ENCODE results near the gene HENMT1.
"Not testable (repeated sequence)": the region's sequence is repeated elsewhere in the genome, so short reads cannot be mapped to it uniquely, and the experiment has no call there.

HENMT1 gene

GRCh38 chr1:108667422-108667821 is 6.5 kb upstream of the HENMT1 start:
- H3K36me3 ChIP-seq (ENCODE audit: control insufficient read depth, insufficient read depth, low read length), result not testable (repeated sequence)

DNA sequence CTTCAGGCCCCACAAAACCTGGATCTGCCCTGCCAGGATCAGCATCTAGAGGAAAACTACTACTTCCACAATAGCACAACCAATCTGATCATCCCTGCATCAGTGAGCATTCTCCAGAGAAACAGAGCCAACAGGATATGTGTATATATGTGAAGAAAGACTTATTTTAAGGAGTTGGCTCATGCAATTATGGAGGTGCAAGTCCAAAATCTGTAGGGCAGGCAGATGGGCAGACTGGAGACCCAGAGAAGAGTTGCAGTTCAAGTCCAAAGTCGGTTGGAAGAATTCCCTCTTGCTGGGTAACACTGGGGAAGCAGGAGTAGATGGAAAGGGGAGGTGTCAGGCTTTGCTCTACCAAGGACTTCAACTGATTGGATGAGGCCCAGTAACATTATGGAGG is 4.9 kb upstream of the HENMT1 start:
- no peak overlapping the region for H3K9ac ChIP-seq (ENCODE audit: low read depth, low read length)
- H3K9me3 ChIP-seq (ENCODE audit: control insufficient read depth, insufficient read depth, low read length), result no peaks in the 10 kb centered on the region
- peaks cover 18% of the 10 kb centered on the region for H3K27me3 ChIP-seq (ENCODE audit: control insufficient read depth, insufficient read depth, low read length)
- no peaks in the 10 kb centered on the region for H3K36me3 ChIP-seq (ENCODE audit: control insufficient read depth, insufficient read depth, low read length)
- no peak overlapping the region for H3K4me3 ChIP-seq (ENCODE audit: low read depth, low read length)
- no peaks in the 10 kb centered on the region for H3K4me1 ChIP-seq (ENCODE audit: control insufficient read depth, insufficient read depth, low read length)

More at GRCh38 chr1:108667422-108667821, 6.5 kb upstream of the HENMT1 start:
- H3K9me3 ChIP-seq (ENCODE audit: control insufficient read depth, insufficient read depth, low read length); H3K9ac ChIP-seq (ENCODE audit: low read depth, low read length); H3K27me3 ChIP-seq (ENCODE audit: control insufficient read depth, insufficient read depth, low read length); H3K4me1 ChIP-seq (ENCODE audit: control insufficient read depth, insufficient read depth, low read length); H3K4me3 ChIP-seq (ENCODE audit: low read depth, low read length): not testable (repeated sequence)

DNA sequence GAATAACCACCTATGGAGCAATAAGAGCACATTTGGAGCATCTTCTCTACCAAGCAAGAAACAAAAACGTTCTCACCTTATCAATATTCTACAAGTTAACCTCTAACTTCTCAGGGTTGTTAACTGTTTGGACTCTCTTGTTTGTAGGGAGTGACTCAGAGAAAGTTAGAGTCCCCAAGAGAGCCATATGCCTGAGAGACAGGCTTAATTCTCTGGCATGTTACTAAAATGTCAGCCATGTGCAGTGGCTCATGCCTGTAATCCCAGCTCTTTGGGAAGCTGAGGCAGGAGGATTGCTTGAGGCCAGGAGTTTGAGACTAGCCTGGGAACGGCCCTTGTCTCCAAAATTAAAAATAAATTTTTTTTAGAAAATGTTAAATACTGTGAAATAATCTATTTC is 4.2 kb upstream of the HENMT1 start:
- H3K9ac ChIP-seq (ENCODE audit: low read depth, low read length), result no peak overlapping the region
- H3K4me3 ChIP-seq (ENCODE audit: low read depth, low read length), result no peak overlapping the region

DNA sequence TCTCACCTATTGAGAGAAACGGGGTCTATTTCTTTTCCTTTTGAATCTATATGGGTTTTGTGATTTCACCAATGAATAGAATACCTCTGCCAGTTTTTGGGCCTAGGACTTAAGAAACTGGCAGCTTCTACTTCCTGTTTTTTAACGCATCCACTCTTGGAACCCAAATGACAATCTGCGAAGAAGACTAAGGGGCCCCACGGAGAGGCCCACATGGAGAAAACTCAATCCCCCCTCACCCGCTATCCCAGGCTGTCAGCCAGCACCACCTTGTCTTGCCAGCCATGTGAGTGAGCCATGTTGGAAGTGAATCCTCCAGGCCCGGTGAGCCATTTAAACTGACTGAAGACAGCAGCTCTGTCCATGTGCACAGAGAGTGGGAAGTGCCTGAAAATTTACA is 3.6 kb upstream of the HENMT1 start:
- Histone ChIP-seq H3K9ac (ENCODE audit: low read depth, low read length) (no peak overlapping the region), H3K4me3 (ENCODE audit: low read depth, low read length) (no peak overlapping the region), H3K36me3 (ENCODE audit: control insufficient read depth, insufficient read depth, low read length) (no peaks in the 10 kb centered on the region), H3K27me3 (ENCODE audit: control insufficient read depth, insufficient read depth, low read length) (peaks cover 22% of the 10 kb centered on the region), H3K4me1 (ENCODE audit: control insufficient read depth, insufficient read depth, low read length) (no peaks in the 10 kb centered on the region), H3K9me3 (ENCODE audit: control insufficient read depth, insufficient read depth, low read length) (no peaks in the 10 kb centered on the region)

More for the DNA sequence above, 4.2 kb upstream of the HENMT1 start:
- Histone ChIP-seq H3K27me3 (ENCODE audit: control insufficient read depth, insufficient read depth, low read length) (peaks cover 20% of the 10 kb centered on the region), H3K9me3 (ENCODE audit: control insufficient read depth, insufficient read depth, low read length) (no peaks in the 10 kb centered on the region), H3K4me1 (ENCODE audit: control insufficient read depth, insufficient read depth, low read length) (no peaks in the 10 kb centered on the region), H3K36me3 (ENCODE audit: control insufficient read depth, insufficient read depth, low read length) (no peaks in the 10 kb centered on the region)

DNA sequence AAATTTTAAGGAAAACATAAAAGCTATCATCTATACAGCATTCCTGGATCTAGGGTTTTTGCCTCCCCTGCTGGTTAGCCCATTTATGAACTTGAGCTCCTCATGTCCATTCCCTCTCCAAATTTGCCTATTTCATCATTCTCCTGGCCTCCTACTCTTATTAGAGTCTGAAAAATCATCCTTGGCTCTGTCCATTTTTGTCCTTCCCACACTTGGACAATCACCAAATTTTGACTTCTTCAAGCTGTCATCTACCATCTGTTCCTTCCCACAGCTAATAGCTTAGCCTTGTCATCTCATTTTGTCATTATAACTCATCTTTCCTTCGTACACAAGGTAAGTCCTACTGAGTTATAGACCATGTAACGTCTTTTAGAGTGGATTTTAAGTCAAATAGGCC is 2.2 kb upstream of the HENMT1 start:
- Histone ChIP-seq H3K4me1 (ENCODE audit: control insufficient read depth, insufficient read depth, low read length) (no peaks in the 10 kb centered on the region), H3K9ac (ENCODE audit: low read depth, low read length) (no peak overlapping the region), H3K36me3 (ENCODE audit: control insufficient read depth, insufficient read depth, low read length) (no peaks in the 10 kb centered on the region), H3K27me3 (ENCODE audit: control insufficient read depth, insufficient read depth, low read length) (peaks cover 22% of the 10 kb centered on the region), H3K9me3 (ENCODE audit: control insufficient read depth, insufficient read depth, low read length) (no peaks in the 10 kb centered on the region), H3K4me3 (ENCODE audit: low read depth, low read length) (no peak overlapping the region)

DNA sequence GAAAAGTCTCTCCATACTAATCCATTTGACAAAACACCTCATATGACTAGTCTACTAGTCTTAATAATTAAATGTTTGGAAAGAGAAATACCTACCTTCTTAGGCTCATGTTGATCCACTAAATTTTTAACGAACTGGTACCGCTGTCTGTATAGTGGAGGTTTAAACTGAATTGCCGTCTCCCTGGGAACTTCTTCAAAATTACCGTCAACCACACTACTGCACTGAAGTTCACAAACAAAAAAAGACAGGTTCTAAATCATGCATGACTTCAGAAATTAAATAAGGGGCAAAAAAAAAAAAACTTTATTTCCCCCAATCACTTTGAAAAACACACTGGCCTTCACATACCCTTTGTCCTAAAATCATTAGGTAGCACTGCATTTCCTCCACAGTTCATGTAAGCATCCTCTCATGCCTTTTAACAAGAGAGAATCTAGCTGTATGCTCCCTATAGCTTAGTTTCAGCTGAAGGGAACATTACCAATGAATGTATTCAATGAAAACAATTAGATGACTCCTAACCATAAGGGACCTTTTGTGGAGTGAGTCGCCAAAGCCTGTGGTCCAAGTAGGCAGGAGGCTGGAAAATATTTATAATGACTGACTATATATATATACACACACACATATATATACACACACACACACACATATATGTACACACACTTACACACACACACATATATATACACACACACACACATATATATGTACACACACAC is 3.4 kb downstream of the HENMT1 start:
- no peak overlapping the region for H3K9ac ChIP-seq (ENCODE audit: low read depth, low read length)
- no peaks in the 10 kb centered on the region for H3K9me3 ChIP-seq (ENCODE audit: control insufficient read depth, insufficient read depth, low read length)
- H3K4me3 ChIP-seq (ENCODE audit: low read depth, low read length), result no peak overlapping the region
- no peaks in the 10 kb centered on the region for H3K36me3 ChIP-seq (ENCODE audit: control insufficient read depth, insufficient read depth, low read length)
- H3K4me1 ChIP-seq (ENCODE audit: control insufficient read depth, insufficient read depth, low read length), result no peaks in the 10 kb centered on the region
- peaks cover 15% of the 10 kb centered on the region for H3K27me3 ChIP-seq (ENCODE audit: control insufficient read depth, insufficient read depth, low read length)

GRCh38 chr1:108653431-108654105 is 7.3 kb downstream of the HENMT1 start:
- Histone ChIP-seq H3K4me3 (ENCODE audit: low read depth, low read length) (no peak overlapping the region), H3K36me3 (ENCODE audit: control insufficient read depth, insufficient read depth, low read length) (no peaks in the 10 kb centered on the region), H3K9me3 (ENCODE audit: control insufficient read depth, insufficient read depth, low read length) (no peaks in the 10 kb centered on the region)

DNA sequence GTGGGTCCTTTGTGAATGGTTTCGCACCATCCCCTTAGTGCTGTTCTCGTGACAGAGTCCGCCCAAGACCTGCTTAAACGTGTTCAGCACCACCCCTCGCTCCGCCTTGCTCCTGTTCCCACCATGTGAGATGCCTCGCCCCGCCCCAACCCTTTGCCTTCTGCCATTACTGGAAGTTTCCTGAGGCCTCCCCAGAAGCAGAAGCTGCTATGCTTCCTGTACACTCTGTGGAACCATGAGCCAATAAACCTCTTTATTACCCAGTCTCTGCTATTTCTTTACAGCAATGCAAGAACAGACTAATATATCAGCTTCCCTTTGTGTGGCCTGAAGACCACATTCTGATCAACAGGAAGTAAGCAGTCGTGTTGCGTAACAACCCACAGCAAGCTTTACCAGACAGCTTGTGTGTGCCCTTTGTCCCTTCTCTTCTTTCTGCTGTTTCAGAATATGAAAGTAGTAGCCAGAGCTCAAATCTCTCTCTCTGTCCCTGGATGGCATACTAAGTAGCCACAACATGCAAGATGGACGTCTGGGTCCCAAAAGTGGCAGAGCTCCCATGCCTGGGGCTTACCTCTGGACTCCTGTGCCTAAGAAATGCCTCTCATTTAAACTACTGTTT is 14.1 kb downstream of the HENMT1 start:
- no peaks in the 10 kb centered on the region for H3K27me3 ChIP-seq (ENCODE audit: control insufficient read depth, insufficient read depth, low read length)
- H3K9ac ChIP-seq (ENCODE audit: low read depth, low read length), result no peak overlapping the region
- H3K4me1 ChIP-seq (ENCODE audit: control insufficient read depth, insufficient read depth, low read length), result no peaks in the 10 kb centered on the region
- no peaks in the 10 kb centered on the region for H3K36me3 ChIP-seq (ENCODE audit: control insufficient read depth, insufficient read depth, low read length)
- H3K4me3 ChIP-seq (ENCODE audit: low read depth, low read length), result no peak overlapping the region
- no peaks in the 10 kb centered on the region for H3K9me3 ChIP-seq (ENCODE audit: control insufficient read depth, insufficient read depth, low read length)

More at GRCh38 chr1:108653431-108654105, 7.3 kb downstream of the HENMT1 start:
- no peaks in the 10 kb centered on the region for H3K4me1 ChIP-seq (ENCODE audit: control insufficient read depth, insufficient read depth, low read length)
- no peak overlapping the region for H3K9ac ChIP-seq (ENCODE audit: low read depth, low read length)
- H3K27me3 ChIP-seq (ENCODE audit: control insufficient read depth, insufficient read depth, low read length), result no peaks in the 10 kb centered on the region

GRCh38 chr1:108646265-108646647 is 14.6 kb downstream of the HENMT1 start:
- Histone ChIP-seq H3K4me3 (ENCODE audit: low read depth, low read length) (no peak overlapping the region), H3K27me3 (ENCODE audit: control insufficient read depth, insufficient read depth, low read length) (no peaks in the 10 kb centered on the region), H3K36me3 (ENCODE audit: control insufficient read depth, insufficient read depth, low read length) (no peaks in the 10 kb centered on the region), H3K9me3 (ENCODE audit: control insufficient read depth, insufficient read depth, low read length) (no peaks in the 10 kb centered on the region), H3K9ac (ENCODE audit: low read depth, low read length) (no peak overlapping the region), H3K4me1 (ENCODE audit: control insufficient read depth, insufficient read depth, low read length) (no peaks in the 10 kb centered on the region)

GRCh38 chr1:108645564-108646184 is 15.2 kb downstream of the HENMT1 start:
- Histone ChIP-seq H3K9me3 (ENCODE audit: control insufficient read depth, insufficient read depth, low read length) (no peaks in the 10 kb centered on the region), H3K4me3 (ENCODE audit: low read depth, low read length) (no peak overlapping the region), H3K36me3 (ENCODE audit: control insufficient read depth, insufficient read depth, low read length) (no peaks in the 10 kb centered on the region), H3K4me1 (ENCODE audit: control insufficient read depth, insufficient read depth, low read length) (no peaks in the 10 kb centered on the region), H3K9ac (ENCODE audit: low read depth, low read length) (no peak overlapping the region), H3K27me3 (ENCODE audit: control insufficient read depth, insufficient read depth, low read length) (no peaks in the 10 kb centered on the region)

DNA sequence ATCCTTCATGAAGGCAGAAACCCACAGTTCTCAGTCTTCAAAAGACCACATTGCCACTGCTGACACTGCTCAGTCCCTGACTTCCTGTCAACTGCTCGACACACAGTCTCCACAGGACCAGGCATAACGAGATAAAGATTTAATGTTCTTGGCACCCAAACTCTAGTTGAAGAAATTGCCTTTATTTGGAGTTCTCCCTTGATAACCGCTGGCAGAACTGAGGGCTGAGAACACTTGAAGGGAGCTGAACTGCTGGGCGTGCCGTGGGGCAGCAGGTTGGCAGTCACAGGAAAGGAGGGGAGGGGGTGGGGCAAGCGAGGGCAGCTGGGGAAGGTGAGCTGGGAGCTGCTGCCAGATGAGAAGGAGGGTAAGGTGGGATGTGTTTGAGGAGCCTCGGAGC is 15.9 kb downstream of the HENMT1 start:
- Histone ChIP-seq H3K4me1 (ENCODE audit: control insufficient read depth, insufficient read depth, low read length) (no peaks in the 10 kb centered on the region), H3K4me3 (ENCODE audit: low read depth, low read length) (no peak overlapping the region), H3K27me3 (ENCODE audit: control insufficient read depth, insufficient read depth, low read length) (no peaks in the 10 kb centered on the region), H3K9ac (ENCODE audit: low read depth, low read length) (no peak overlapping the region), H3K9me3 (ENCODE audit: control insufficient read depth, insufficient read depth, low read length) (no peaks in the 10 kb centered on the region), H3K36me3 (ENCODE audit: control insufficient read depth, insufficient read depth, low read length) (no peaks in the 10 kb centered on the region)

All from iPS-15b (cell line).